A549 (cell line): ENCODE results near the gene SATB2. TPM values are rescaled to one million over a fixed set of nuclear protein-coding genes. Genes with fewer than 3 reads are reported as not detected.

Experiments
- ATAC-seq, 2 experiments: fragments of 200-7000 bp in 1 of 2; fragments of >200 bp in 1 of 2; cut with Nextera tagmentation in 1 of 2; cut with Tn5 transposase in 1 of 2; 3 replicates each; pipeline versions ENCODE4 v1.8.0 to v1.9.1; 2018 to 2020; ENCODE audit warnings: mild to moderate bottlenecking in 1 of 2, moderate library complexity in 1 of 2
- CTCF ChIA-PET: fragments of 300-600 bp; sonication (Branson Sonifier 250); formaldehyde crosslinking; extraction: SDS; loops from one replicate; lab custom pipeline; 2021; ENCODE audit warnings: antibody characterized with exemption, inconsistent platforms; lab: Yijun Ruan, JAX
- POLR2A ChIA-PET: fragments of 350-600 bp; formaldehyde crosslinking; extraction: SDS; loops from one replicate; lab custom pipeline; 2021; ENCODE audit warnings: antibody characterized with exemption, inconsistent platforms; lab: Yijun Ruan, JAX
- DNase-seq, 2 experiments: peaks; one replicate each; pipeline versions ENCODE4 v3.0.0 to v3.0.0-alpha.2; 2011 to 2016; ENCODE audit warnings: low read depth in 1 of 2, low spot score in 1 of 2
- FAIRE-seq: peaks from 2 replicates; lab custom pipeline; 2011; peaks lifted over from hg19 to GRCh38; lab: Jason Lieb, UNC
- H3K27ac ChIP-seq, 2 experiments: fragments of >200 bp; sonication (Bioruptor Twin); formaldehyde crosslinking; 3 replicates each; pipeline ENCODE4 v1.5.1; 2016 to 2017
- H3K4me1 ChIP-seq: fragments of >200 bp; sonication (Bioruptor Twin); formaldehyde crosslinking; 3 replicates; pipeline ENCODE4 v1.6.1; 2016
- H3K4me2 ChIP-seq: fragments of >200 bp; sonication (Bioruptor Twin); formaldehyde crosslinking; 3 replicates; pipeline ENCODE4 v1.6.1; 2016
- H3K4me3 ChIP-seq: fragments of >200 bp; sonication (Bioruptor Twin); formaldehyde crosslinking; 3 replicates; pipeline ENCODE4 v1.5.1; 2016
- H3K9me3 ChIP-seq: fragments of >200 bp; sonication (Bioruptor Twin); formaldehyde crosslinking; 3 replicates; pipeline ENCODE4 v1.6.1; 2016
- CBX2 ChIP-seq: fragments of 200-600 bp; sonication (generic); IDR thresholded peaks from 2 replicates; pipeline ENCODE4 v1.6.1; 2016; ENCODE audit warnings: low read depth, mild to moderate bottlenecking, borderline replicate concordance
- CHD4 ChIP-seq: fragments of 200-600 bp; sonication (generic); IDR thresholded peaks from 2 replicates; pipeline ENCODE4 v1.6.1; 2016; ENCODE audit warnings: antibody characterized with exemption, mild to moderate bottlenecking, borderline replicate concordance
- EHF ChIP-seq: fragments of 250-450 bp; sonication (Bioruptor Pico); IDR thresholded peaks from 2 replicates; pipeline ENCODE4 v1.5.0; 2020; ENCODE audit warnings: mild to moderate bottlenecking
- FOSL2 ChIP-seq, 2 experiments: fragments of 450-650 bp in 1 of 2; fragments of >200 bp in 1 of 2; sonication (Bioruptor Twin) in 1 of 2; formaldehyde crosslinking; IDR thresholded peaks; 2 replicates each; pipeline versions ENCODE4 v1.5.0 to v1.6.1; 2016 to 2020; ENCODE audit warnings: mild to moderate bottlenecking in 1 of 2, moderate library complexity in 1 of 2
- FOXS1 ChIP-seq: fragments of 250-450 bp; sonication (Bioruptor Pico); IDR thresholded peaks from 2 replicates; pipeline ENCODE4 v1.5.0; 2020; ENCODE audit warnings: mild to moderate bottlenecking, moderate library complexity
- HOXB5 ChIP-seq: fragments of 250-450 bp; sonication (Bioruptor Pico); IDR thresholded peaks from 2 replicates; pipeline ENCODE4 v1.5.0; 2020; ENCODE audit warnings: mild to moderate bottlenecking, moderate library complexity
- KDM1A ChIP-seq: fragments of 200-600 bp; sonication (generic); IDR thresholded peaks from 2 replicates; pipeline ENCODE4 v1.6.1; 2016; ENCODE audit warnings: low read depth, mild to moderate bottlenecking
- KDM5A ChIP-seq: fragments of 200-600 bp; sonication (generic); IDR thresholded peaks from 2 replicates; pipeline ENCODE4 v1.6.1; 2016; ENCODE audit warnings: antibody characterized with exemption, mild to moderate bottlenecking
- MAFK ChIP-seq: fragments of 450-650 bp; IDR thresholded peaks from 2 replicates; pipeline ENCODE4 v1.6.1; 2014; ENCODE audit not compliant: partially characterized antibody
- NFE2L2 ChIP-seq: fragments of 150-350 bp; conservative IDR thresholded peaks from 2 replicates; pipeline ENCODE4 v1.6.1; 2014; ENCODE audit warnings: low read length
- POLR2AphosphoS2 ChIP-seq: conservative IDR thresholded peaks from 2 replicates; pipeline ENCODE4 v1.6.1; 2012; ENCODE audit warnings: low read length, improper control_type of control experiment, inconsistent platforms
- RAD21 ChIP-seq, 2 experiments: fragments of >200 bp in 1 of 2; sonication (Bioruptor Twin) in 1 of 2; formaldehyde crosslinking in 1 of 2; IDR thresholded peaks in 1 of 2; conservative IDR thresholded peaks in 1 of 2; 2 replicates in 1 of 2; 3 replicates in 1 of 2; pipeline ENCODE4 v1.6.1; 2012 to 2018; ENCODE audit warnings: inconsistent platforms in 1 of 2
- RARB ChIP-seq: fragments of 250-450 bp; sonication (Bioruptor Pico); IDR thresholded peaks from 2 replicates; pipeline ENCODE4 v1.8.0; 2021; ENCODE audit warnings: mild to moderate bottlenecking, moderate library complexity
- SREBF2 ChIP-seq: fragments of 450-650 bp; IDR thresholded peaks from 2 replicates; pipeline ENCODE4 v1.6.1; 2014; ENCODE audit warnings: mild to moderate bottlenecking, moderate library complexity
- TFCP2L1 ChIP-seq: fragments of 250-450 bp; sonication (Bioruptor Pico); IDR thresholded peaks from 2 replicates; pipeline ENCODE4 v1.5.0; 2021; ENCODE audit warnings: mild to moderate bottlenecking
- ZC3H11A ChIP-seq: fragments of 450-650 bp; IDR thresholded peaks from 2 replicates; pipeline ENCODE4 v1.6.1; 2014; ENCODE audit warnings: antibody characterized with exemption, mild to moderate bottlenecking
- ZSCAN20 ChIP-seq: fragments of 250-450 bp; sonication (Bioruptor Pico); IDR thresholded peaks from 2 replicates; pipeline ENCODE4 v1.8.0; 2022; ENCODE audit warnings: mild to moderate bottlenecking, moderate library complexity
- WGBS: methylation state at CpG from one replicate; pipeline ENCODE4 v1.1.6; 2017; ENCODE audit errors: missing lambda C conversion rate; 5-methylcytosine and 5-hydroxymethylcytosine counted together
- polyA plus RNA-seq, 4 experiments: library from polyadenylated mRNA; depleted of rRNA in 3 of 4; stranded (reverse); fragments of >200 nt; fragmentation: RNase III in 1 of 4; extraction: RNeasy Plus Mini Kit Qiagen cat#74134 plus additional on column Dnase treatment in 1 of 4; gene quantifications; 2 replicates in 3 of 4; 3 replicates in 1 of 4; pipeline ENCODE4 v1.2.3, GENCODE V29; 2011 to 2017
- TF ChIP-seq, protein P1 (sequence below): fragments of 250-450 bp; sonication (Bioruptor Pico); IDR thresholded peaks from 2 replicates; pipeline ENCODE4 v1.5.0; 2021; ENCODE audit warnings: mild to moderate bottlenecking, moderate library complexity, borderline replicate concordance
- TF ChIP-seq, protein P2 (sequence below): fragments of >200 bp; sonication (Bioruptor Twin); formaldehyde crosslinking; IDR thresholded peaks from 2 replicates; pipeline ENCODE4 v1.6.1; 2016
- TF ChIP-seq, protein P3 (sequence below): fragments of >200 bp; sonication (Bioruptor Twin); formaldehyde crosslinking; IDR thresholded peaks from 3 replicates; pipeline ENCODE4 v1.5.1; 2016
- TF ChIP-seq, protein P4 (sequence below): fragments of 250-450 bp; sonication (Bioruptor Pico); IDR thresholded peaks from 2 replicates; pipeline ENCODE4 v1.5.0; 2020; ENCODE audit warnings: low read depth, mild to moderate bottlenecking, moderate library complexity

The SATB2 gene
- polyA plus RNA-seq, 2 of the 4 experiments (the other 2 are of a cell fraction), result 1.9 to 3.4 TPM

DNA sequence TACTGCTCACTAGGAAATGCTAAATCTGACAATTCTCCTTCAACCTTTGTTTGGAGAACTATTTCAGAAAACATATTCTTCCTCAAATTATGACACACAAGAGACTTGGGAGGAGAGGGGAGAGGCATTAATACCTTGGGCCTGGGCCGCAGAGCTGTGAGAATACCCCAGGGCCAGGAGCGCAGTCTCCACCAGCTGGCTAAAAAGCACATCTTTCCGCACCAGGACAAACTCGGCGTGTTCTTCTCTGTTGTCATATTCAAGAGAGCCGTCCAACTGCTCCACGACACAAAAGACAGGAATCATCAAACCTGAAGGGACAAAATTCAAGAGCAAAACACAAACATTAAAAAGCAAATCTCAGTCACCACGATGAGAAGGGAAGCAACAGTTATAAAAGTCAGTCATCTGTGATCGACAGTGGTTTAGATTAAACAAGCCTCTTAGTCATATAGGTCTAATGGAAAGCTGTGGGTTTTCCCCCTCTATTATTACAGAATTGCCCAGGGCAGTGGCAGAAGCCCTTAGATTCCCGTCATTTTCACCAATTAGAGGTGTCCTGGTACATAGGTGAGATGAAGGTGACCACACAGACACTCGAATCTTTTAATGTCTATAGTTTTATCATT lies 24.4 kb downstream of the SATB2 start (continued):
- TF ChIP-seq CHD4 (no peak), ZC3H11A (no peak)

DNA sequence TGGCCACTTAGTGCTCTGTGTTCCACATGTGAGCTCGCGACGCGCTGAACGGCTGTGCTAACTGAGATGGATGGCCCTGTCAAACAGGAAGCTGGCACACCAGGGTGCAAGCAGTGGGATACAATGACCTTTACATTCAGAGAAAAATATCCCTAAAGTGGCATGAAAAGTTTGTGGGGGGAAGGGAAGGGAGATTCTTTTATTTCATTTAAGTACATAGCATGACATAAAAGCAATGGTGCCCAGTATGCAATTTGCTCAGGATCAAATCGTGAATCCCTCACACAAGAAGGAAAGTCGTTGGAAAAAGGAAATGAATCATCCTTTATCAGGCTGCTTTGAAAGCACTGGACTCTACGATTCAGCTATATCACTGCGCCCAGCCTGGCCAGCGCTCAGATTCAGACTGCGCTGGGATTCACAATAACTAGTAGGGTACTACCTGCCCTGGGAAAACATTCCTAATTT lies 26.0 kb downstream of the SATB2 start:
- POLR2A ChIA-PET, result interaction anchor here (1.4 to 1.5 kb wide), 2 partner anchors 27 to 40 kb away, joined by 3 to 4 read pairs; no protein-coding TSS in a partner anchor
- ATAC-seq (peak in 1 of 2 experiments; percentile 38; a peak in 2 of 6 replicates), FAIRE-seq (no peak), DNase-seq (peak in 1 of 2 experiments; percentile 4)
- 0 out of 3 replicates have a peak, but pooled peaks cover 7% of the 10 kb centered on the region for H3K4me1 ChIP-seq
- 0 out of 6 replicates have a peak overlapping the region, but pooled peaks of 1 of the 2 experiments have one; percentile 3 for H3K27ac ChIP-seq
- H3K4me3 ChIP-seq, result no peak overlapping the region
- TF ChIP-seq MAFK, result no peak
- TF ChIP-seq RAD21 (conservative IDR thresholded peaks at IDR 0.05 in 1 of 2, IDR thresholded peaks at IDR 0.05 in 1 of 2), result no peak
- TF ChIP-seq, protein P1, sequence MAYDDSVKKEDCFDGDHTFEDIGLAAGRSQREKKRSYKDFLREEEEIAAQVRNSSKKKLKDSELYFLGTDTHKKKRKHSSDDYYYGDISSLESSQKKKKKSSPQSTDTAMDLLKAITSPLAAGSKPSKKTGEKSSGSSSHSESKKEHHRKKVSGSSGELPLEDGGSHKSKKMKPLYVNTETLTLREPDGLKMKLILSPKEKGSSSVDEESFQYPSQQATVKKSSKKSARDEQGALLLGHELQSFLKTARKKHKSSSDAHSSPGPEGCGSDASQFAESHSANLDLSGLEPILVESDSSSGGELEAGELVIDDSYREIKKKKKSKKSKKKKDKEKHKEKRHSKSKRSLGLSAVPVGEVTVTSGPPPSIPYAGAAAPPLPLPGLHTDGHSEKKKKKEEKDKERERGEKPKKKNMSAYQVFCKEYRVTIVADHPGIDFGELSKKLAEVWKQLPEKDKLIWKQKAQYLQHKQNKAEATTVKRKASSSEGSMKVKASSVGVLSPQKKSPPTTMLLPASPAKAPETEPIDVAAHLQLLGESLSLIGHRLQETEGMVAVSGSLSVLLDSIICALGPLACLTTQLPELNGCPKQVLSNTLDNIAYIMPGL, result no peak
- no peak for TF ChIP-seq TFCP2L1 (CRISPR knock-in tag)
- TF ChIP-seq, protein P2, sequence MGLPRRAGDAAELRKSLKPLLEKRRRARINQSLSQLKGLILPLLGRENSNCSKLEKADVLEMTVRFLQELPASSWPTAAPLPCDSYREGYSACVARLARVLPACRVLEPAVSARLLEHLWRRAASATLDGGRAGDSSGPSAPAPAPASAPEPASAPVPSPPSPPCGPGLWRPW, result no peak
- TF ChIP-seq FOXS1 (CRISPR knock-in tag), result no peak
- TF ChIP-seq KDM1A, result no peak
- TF ChIP-seq ZSCAN20 (CRISPR knock-in tag), result no peak
- no peak for TF ChIP-seq POLR2AphosphoS2
- TF ChIP-seq, protein P3, sequence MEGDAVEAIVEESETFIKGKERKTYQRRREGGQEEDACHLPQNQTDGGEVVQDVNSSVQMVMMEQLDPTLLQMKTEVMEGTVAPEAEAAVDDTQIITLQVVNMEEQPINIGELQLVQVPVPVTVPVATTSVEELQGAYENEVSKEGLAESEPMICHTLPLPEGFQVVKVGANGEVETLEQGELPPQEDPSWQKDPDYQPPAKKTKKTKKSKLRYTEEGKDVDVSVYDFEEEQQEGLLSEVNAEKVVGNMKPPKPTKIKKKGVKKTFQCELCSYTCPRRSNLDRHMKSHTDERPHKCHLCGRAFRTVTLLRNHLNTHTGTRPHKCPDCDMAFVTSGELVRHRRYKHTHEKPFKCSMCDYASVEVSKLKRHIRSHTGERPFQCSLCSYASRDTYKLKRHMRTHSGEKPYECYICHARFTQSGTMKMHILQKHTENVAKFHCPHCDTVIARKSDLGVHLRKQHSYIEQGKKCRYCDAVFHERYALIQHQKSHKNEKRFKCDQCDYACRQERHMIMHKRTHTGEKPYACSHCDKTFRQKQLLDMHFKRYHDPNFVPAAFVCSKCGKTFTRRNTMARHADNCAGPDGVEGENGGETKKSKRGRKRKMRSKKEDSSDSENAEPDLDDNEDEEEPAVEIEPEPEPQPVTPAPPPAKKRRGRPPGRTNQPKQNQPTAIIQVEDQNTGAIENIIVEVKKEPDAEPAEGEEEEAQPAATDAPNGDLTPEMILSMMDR, result no peak
- TF ChIP-seq ZC3H11A, result no peak
- no peak for TF ChIP-seq SREBF2
- no peak for TF ChIP-seq RARB (CRISPR knock-in tag)
- TF ChIP-seq NFE2L2, result no peak
- TF ChIP-seq FOSL2 (IDR thresholded peaks at IDR 0.05), result no peak
- no peak for TF ChIP-seq FOSL2 (CRISPR knock-in tag; IDR thresholded peaks at IDR 0.05)
- TF ChIP-seq KDM5A, result no peak
- TF ChIP-seq HOXB5 (CRISPR knock-in tag), result no peak
- TF ChIP-seq, protein P4, sequence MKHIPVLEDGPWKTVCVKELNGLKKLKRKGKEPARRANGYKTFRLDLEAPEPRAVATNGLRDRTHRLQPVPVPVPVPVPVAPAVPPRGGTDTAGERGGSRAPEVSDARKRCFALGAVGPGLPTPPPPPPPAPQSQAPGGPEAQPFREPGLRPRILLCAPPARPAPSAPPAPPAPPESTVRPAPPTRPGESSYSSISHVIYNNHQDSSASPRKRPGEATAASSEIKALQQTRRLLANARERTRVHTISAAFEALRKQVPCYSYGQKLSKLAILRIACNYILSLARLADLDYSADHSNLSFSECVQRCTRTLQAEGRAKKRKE (CRISPR knock-in tag), result no peak
- no peak for TF ChIP-seq CBX2
- no peak for TF ChIP-seq EHF (CRISPR knock-in tag)
- TF ChIP-seq, all 56 proteins: peak for 0
- 65% methylated on average over 11 of the region's 11 CpGs for WGBS
- CTCF ChIA-PET, result interaction anchor here (1.2 kb wide), 1 partner anchor 27 kb away, joined by 3 read pairs; no protein-coding TSS in a partner anchor
- Histone ChIP-seq H3K4me2 (peak overlapping the region; percentile 19; the same call in 1 of the 3 replicates), H3K9me3 (no peaks in the 10 kb centered on the region)
